HG03045 (cell line): Measurements from ENCODE around the gene IL36A.

Experiments used
- ATAC-seq: cut with Tn5 transposase; IDR thresholded peaks from one replicate; pipeline ENCODE4 v1.9.1; 2021; ENCODE audit warnings: mild to moderate bottlenecking, moderate library complexity; ENCODE audit not compliant: unreplicated experiment

The IL36A gene

GRCh38 chr2:113005030-113005509 lies at the start of gene IL36A:
IL36A (plus strand) TSS chr2:113005459; CDS start chr2:113005872, 413 bp downstream.
- no peak for ATAC-seq

DNA sequence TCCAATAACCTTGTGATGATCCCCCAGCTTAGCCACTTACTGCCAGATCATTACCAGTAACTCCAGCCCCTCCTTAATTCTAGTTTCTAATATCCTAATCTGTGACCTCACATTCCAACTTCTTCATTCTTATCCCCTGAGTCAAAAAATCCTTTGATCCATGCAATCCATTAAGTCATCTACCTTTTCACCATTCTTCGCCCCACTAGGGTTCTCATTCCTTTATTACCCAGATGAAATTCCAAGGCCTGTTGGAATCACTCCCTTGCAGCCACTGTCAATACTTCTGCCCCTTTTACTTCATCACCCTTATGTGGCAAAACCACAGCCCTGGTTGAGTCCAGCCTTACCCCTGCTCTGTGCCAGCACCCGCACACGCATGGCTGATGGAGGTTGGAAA lies 47.7 kb upstream of the IL36A start:
- no peak for ATAC-seq

DNA sequence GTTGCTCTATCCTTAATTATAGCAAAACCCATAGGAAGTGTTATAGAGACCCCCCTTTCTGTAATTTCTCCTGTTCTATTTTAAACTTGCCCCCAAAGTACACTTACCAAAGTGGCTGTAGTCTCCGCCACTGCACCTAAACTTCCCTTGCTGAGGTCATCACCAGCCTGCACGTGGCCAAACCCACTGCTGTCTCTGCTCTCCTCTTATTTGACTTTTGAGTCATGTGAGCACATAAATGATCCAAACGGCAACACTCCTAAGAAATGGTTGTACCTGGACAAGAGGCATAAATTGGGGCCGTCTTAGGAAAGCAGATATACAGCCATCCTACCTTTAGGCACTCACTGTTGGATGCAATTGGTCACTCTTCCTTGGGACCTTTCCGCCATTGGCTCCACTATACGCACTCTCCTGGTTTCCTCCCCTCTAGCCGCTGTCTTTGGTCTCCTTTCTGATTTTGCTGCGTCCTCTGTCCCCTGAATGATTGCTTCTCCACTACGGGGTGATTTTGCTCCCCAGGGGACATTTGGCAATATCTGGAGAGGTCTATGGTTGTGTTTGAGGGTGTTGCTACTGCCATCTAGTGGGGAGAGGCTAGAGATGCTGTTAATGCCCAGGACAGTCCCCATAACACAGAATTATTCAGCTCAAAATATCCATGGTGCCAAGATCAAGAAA lies 46.7 kb upstream of the IL36A start:
- no peak for ATAC-seq

GRCh38 chr2:112959109-112959812 lies 46.0 kb upstream of the IL36A start:
- no peak for ATAC-seq

- ATAC-seq: no peak
These were observed 44.9 kb upstream of the IL36A start for GRCh38 chr2:112960230-112960825.

DNA sequence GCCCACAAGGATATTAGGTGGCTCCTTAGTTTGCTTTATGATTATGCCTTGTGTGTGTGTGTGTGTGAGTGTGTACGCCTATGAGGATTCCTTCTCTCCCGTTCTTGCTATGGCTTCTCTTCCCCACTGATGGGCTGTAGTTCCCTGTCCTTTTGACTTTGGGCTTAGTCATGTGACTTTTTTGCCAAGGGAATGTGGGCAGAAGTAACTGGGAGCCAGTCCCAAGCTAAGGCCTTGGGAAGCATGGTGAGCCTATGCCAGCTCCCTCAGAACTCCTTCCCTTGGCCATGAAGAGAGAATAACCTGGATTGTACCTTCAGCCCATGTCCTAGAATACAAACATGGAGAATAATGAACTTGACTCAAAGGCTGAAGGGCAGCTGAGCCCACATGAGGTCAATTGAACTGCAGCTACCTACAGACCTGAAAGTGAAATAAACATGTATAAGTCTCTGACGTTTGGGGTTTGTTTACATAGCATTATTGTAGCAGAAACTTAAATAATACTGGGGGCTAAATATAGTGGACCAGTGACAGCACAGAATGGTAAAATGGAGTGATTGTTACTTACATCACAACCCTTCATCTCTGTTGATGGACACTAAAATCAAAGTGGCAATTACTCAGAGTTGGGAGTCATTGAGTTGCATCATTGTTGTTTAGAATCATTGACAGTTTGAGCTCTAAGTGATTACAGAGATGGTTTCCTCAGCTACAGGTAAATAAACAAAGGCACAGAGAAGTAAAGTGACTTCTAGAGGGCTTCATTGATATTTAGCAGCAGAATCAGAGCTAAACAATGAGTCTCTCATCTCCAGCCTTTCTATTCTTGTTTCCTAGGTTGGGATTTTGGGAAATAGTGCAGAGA lies 42.7 kb upstream of the IL36A start:
- no peak for ATAC-seq

- ATAC-seq: no peak
These were observed 38.2 kb upstream of the IL36A start for GRCh38 chr2:112967023-112967422.

DNA sequence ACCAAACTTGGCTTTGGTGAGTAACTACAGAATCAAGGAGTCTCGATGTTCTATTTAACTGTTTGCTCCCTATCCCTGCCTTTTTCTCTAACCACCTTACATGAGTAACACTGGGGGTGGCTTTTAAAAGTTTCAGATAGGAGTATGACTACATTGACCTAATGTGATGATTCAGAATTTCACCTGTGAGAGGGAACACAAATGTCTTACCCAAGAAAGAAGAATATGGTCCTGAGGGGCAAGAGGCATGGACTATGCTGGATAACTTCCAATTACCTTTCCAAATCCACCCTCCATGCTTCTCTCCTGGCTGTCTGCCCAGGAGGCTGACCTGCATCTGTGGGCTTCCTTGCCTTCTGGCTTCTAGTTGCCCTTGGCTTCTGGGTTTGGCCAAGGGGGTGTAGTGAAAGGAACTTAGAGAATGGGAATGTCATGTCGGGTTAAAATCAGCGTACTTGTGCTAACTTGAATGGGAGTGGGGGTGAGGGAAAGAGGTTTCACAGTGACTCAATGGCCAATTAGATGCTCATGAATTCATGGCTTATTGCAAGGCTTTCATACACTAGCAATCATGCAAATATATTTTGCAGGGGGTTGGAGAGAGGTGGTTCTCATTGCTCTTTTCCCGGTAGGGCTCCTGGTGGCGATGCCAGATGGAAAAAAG lies 32.7 kb upstream of the IL36A start:
- ATAC-seq: no peak

DNA sequence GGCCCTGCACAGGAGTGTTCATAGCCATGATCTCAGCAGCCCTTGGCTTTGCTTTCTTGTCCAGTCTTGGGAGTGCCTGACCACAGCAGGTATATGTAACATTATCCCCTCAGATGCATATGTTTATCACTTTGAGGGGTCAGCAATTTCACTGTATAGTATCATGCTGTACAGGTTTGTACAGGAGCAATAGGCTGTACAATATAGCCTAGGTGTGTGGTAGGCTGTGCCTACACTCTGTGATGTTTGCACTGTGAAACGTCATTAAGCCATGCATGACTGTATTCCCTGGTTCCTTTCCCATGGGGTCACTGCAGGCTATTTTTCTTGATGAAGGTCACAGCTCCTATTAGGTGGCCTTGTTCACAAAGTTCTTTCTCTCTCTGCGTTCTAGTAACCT lies 32.1 kb upstream of the IL36A start:
- no peak for ATAC-seq

GRCh38 chr2:112977559-112978056 lies 27.7 kb upstream of the IL36A start, which contains the start of gene IL36G:
IL36G (plus strand) TSS chr2:112978006; CDS start chr2:112978639, 633 bp downstream.
- ATAC-seq: no peak

DNA sequence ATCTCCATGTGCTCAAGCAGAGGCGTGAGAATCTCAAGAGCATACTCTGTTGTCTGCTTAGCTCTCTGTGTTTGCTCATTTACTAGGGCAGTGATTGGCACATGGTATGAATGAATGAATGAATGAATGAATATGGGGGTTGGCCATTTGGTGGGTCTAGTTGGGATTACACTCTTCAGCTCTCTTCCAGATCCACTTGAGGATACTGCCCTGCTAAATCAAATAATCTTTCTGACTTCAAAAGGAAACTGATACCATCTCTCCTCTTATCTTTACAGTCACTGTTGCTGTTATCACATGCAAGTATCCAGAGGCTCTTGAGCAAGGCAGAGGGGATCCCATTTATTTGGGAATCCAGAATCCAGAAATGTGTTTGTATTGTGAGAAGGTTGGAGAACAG lies 25.5 kb upstream of the IL36A start:
- ATAC-seq: no peak

GRCh38 chr2:112980537-112980936 lies 24.7 kb upstream of the IL36A start:
- no peak for ATAC-seq

DNA sequence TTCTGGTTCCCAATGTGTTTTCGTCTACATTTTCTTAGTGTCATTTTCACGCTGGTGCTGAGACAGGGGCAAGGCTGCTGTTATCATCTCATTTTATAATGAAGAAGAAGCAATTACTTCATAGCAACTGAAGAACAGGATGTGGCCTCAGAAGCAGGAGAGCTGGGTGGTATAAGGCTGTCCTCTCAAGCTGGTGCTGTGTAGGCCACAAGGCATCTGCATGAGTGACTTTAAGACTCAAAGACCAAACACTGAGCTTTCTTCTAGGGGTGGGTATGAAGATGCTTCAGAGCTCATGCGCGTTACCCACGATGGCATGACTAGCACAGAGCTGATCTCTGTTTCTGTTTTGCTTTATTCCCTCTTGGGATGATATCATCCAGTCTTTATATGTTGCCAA lies 20.2 kb upstream of the IL36A start:
- ATAC-seq: no peak

DNA sequence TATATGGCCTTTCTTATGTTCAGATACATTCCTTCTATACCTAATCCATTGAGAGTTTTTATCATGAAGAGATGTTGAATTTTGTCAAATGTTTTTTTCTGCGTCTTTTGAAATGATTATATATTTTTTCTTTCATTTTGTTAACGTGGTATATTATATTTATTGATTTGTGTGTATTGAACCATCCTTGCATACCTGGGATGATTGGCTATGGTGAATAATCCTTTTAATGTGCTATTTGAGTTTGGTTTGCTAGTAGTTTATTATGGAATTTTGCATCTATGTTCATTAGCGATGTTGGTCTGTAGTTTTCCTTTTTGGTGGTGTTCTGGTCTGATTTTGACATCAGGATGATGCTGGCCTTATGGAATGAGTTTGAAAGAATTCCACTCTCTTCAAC lies 15.6 kb upstream of the IL36A start:
- ATAC-seq: no peak

GRCh38 chr2:112993831-112994230 lies 11.4 kb upstream of the IL36A start:
- no peak for ATAC-seq

- no peak for ATAC-seq
These were observed 10.6 kb upstream of the IL36A start for GRCh38 chr2:112994648-112995047.

DNA sequence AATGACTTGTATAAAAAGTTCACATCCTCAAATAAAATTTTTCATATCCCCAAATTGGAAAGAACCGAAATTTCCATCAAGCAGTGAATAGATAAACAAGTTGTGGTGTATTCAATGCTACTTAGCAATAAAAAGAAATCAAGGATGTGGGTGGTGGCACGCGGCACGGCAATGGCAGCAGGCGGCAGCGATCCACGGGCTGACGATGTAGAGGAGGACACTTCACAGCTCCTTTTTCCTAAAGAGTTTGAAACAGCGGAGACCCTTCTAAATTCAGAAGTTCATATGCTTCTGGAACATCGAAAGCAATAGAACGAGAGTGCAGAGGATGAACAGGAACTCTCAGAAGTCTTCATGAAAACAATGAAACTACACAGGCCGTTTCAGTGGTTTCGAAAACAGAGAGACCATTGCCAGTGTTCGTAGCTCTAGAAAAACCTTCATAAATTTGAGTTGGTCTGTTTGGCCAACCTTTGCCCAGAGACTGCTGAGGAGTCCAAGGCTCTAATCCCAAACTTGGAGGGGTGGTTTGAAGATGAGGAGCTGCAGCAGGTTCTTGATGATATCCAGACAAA lies 9.8 kb upstream of the IL36A start:
- ATAC-seq: no peak

GRCh38 chr2:112996635-112997034 lies 8.6 kb upstream of the IL36A start:
- ATAC-seq: no peak

DNA sequence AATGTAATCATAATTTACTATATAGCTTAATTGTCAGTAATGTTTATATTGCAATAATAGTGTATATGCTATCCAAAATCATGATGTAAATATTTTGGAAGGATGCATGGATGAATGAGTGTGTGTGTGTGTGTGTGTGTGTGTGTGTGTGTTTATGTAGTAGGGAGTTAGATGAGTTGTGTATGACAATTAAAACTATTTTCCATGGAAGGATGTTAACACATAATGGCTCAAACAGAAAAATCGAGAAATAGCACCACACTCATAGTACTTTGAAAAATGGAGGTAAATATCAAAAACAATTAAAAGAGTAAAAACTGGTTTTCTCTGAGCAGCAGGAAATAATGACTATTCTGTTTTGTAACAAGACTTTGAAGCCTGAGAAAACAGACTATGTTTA lies 8.1 kb upstream of the IL36A start:
- no peak for ATAC-seq

GRCh38 chr2:113000436-113000835 lies 4.8 kb upstream of the IL36A start:
- ATAC-seq: no peak
